Measurements from ENCODE around the gene STPG1. TPM values are rescaled to one million over a fixed set of nuclear protein-coding genes. Genes with fewer than 3 reads are reported as not detected.
A peak's percentile ranks its signal among the peaks of the same experiment; 100 is the strongest.

STPG1 gene
- total and polyA plus RNA-seq, 9 of the 15 experiments (the other 6 are each of a cell fraction or from before 2014, with no cell fraction given): 5.0 to 11.9 (median 8.3) TPM

DNA sequence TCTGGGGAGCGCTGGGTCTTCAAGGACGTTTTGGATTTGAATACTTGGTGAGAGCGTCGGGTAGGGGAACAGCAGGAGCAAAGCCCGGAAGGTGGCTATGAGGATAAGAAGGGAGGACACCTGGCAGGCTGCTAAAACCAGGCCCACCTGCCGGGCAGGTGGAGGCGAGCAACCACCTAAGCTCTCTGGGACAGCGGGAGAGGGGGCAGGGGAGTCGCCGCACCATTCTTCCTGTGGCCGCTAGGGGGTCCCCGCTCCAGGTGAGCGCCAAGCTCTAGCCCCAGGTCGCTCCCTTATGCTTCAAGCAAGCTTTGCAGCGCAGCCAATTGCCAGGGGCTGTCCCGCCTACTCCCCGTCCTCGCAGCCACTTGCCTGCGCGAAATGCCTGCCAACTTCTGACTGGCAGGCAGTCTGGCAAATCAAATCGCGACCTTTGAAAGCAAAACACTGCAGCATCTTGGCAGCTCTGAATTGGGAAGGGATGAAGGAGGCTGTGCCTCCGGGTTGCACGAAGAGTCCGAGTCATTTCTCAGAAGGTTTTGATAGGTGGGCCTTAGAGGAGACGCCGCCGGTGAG lies 1.8 kb upstream of the STPG1 start, which contains the start of gene NIPAL3 (continued):
- no peak for TF ChIP-seq BRCA1 (IDR thresholded peaks at IDR 0.05)
- no peak for TF ChIP-seq BRCA1 (CRISPR knock-in tag; IDR thresholded peaks at IDR 0.05)
- no peak; the same call in 1 of the 2 replicates for TF ChIP-seq KLF1 (tag; IDR thresholded peaks at IDR 0.05)
- TF ChIP-seq DDX20 (tag; IDR thresholded peaks at IDR 0.05; ENCODE audit: low read depth): no peak
- TF ChIP-seq JUNB (CRISPR knock-in tag; conservative IDR thresholded peaks at IDR 0.05): no peak
- no peak for TF ChIP-seq NCOA2 (IDR thresholded peaks at IDR 0.05; ENCODE audit: partially characterized antibody in 2 of 2)
- TF ChIP-seq KLF16 (IDR thresholded peaks at IDR 0.05): no peak
- TF ChIP-seq ZKSCAN3 (CRISPR knock-in tag; IDR thresholded peaks at IDR 0.05): no peak
- no peak for TF ChIP-seq ZNF263 (CRISPR knock-in tag; IDR thresholded peaks at IDR 0.05; ENCODE audit: borderline replicate concordance)
- no peak for TF ChIP-seq ZNF224 (CRISPR knock-in tag; IDR thresholded peaks at IDR 0.05)
- no peak for TF ChIP-seq ARNT (IDR thresholded peaks at IDR 0.05)
- TF ChIP-seq, protein P1, sequence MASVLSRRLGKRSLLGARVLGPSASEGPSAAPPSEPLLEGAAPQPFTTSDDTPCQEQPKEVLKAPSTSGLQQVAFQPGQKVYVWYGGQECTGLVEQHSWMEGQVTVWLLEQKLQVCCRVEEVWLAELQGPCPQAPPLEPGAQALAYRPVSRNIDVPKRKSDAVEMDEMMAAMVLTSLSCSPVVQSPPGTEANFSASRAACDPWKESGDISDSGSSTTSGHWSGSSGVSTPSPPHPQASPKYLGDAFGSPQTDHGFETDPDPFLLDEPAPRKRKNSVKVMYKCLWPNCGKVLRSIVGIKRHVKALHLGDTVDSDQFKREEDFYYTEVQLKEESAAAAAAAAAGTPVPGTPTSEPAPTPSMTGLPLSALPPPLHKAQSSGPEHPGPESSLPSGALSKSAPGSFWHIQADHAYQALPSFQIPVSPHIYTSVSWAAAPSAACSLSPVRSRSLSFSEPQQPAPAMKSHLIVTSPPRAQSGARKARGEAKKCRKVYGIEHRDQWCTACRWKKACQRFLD (CRISPR knock-in tag; IDR thresholded peaks at IDR 0.05): no peak
- no peak for TF ChIP-seq ZC3H4 (CRISPR knock-in tag; IDR thresholded peaks at IDR 0.05; ENCODE audit: borderline replicate concordance)
- TF ChIP-seq STAT5A (IDR thresholded peaks at IDR 0.05; ENCODE audit: borderline replicate concordance, low read length): peak; percentile 8; the same call in 1 of the 2 replicates
- TF ChIP-seq MXI1 (IDR thresholded peaks at IDR 0.05; ENCODE audit: low read depth, low read length): no peak
- TF ChIP-seq, protein P2, sequence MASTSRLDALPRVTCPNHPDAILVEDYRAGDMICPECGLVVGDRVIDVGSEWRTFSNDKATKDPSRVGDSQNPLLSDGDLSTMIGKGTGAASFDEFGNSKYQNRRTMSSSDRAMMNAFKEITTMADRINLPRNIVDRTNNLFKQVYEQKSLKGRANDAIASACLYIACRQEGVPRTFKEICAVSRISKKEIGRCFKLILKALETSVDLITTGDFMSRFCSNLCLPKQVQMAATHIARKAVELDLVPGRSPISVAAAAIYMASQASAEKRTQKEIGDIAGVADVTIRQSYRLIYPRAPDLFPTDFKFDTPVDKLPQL (IDR thresholded peaks at IDR 0.05; ENCODE audit: extremely low read depth, insufficient read length): no peak
- no peak for TF ChIP-seq MAFF (IDR thresholded peaks at IDR 0.05; ENCODE audit: low read length)
- TF ChIP-seq SAFB2 (IDR thresholded peaks at IDR 0.05; ENCODE audit: borderline replicate concordance, low read depth, low read length, severe bottlenecking): no peak
- no peak for TF ChIP-seq POLR3A (IDR thresholded peaks at IDR 0.05; ENCODE audit: borderline replicate concordance, extremely low read depth, insufficient read depth, insufficient read length)
- TF ChIP-seq BDP1 (IDR thresholded peaks at IDR 0.05; ENCODE audit: insufficient read depth, insufficient read length): no peak
- no peak for TF ChIP-seq ZNF507 (tag; conservative IDR thresholded peaks at IDR 0.05)
- TF ChIP-seq, protein P3, sequence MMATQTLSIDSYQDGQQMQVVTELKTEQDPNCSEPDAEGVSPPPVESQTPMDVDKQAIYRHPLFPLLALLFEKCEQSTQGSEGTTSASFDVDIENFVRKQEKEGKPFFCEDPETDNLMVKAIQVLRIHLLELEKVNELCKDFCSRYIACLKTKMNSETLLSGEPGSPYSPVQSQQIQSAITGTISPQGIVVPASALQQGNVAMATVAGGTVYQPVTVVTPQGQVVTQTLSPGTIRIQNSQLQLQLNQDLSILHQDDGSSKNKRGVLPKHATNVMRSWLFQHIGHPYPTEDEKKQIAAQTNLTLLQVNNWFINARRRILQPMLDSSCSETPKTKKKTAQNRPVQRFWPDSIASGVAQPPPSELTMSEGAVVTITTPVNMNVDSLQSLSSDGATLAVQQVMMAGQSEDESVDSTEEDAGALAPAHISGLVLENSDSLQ (IDR thresholded peaks at IDR 0.05): peak; percentile 100
- peak; percentile 59 for TF ChIP-seq CCNT2 (IDR thresholded peaks at IDR 0.05; ENCODE audit: borderline replicate concordance, extremely low read depth, insufficient read length, low read depth, low read length)
- TF ChIP-seq, protein P4, sequence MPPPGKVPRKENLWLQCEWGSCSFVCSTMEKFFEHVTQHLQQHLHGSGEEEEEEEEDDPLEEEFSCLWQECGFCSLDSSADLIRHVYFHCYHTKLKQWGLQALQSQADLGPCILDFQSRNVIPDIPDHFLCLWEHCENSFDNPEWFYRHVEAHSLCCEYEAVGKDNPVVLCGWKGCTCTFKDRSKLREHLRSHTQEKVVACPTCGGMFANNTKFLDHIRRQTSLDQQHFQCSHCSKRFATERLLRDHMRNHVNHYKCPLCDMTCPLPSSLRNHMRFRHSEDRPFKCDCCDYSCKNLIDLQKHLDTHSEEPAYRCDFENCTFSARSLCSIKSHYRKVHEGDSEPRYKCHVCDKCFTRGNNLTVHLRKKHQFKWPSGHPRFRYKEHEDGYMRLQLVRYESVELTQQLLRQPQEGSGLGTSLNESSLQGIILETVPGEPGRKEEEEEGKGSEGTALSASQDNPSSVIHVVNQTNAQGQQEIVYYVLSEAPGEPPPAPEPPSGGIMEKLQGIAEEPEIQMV (tag; conservative IDR thresholded peaks at IDR 0.05; ENCODE audit: low read depth): no peak
